ENCODE data around the gene VWA3B.

VWA3B gene

DNA sequence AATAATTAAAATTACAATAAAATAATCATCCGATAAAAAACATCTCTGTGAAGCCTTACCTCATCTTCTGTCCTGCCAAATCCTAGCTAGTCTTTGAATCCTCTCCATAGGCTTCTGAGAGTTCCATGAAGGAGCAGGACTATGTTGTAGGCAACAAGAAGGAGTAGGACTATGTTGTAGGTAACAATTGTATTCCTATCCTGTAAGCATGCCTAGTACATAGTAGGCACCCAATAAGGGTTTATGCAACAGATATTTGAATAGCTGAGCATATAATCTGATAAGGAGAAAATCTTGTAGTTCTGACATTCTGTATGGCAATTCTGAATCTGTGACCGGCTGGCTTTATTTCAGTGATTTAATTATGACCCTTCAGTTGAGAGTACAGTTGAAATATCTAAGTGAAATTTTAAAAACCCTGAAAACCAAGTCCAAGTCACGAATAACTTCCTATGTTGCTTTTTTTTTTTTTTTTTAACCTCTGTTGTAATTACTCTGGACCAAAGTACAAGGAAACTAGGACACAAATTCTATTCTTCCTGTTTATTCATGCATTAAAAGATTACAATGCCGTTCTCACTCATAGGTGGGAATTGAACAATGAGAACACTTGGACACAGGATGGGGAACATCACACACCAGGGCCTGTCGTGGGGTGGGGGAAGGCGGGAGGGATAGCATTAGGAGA, 27.8 kb downstream of the VWA3B start:
- Histone ChIP-seq H3K36me3 (ENCODE audit: insufficient read depth, low read length) (no peaks in the 10 kb centered on the region), H3K9ac (ENCODE audit: insufficient read length) (no peak overlapping the region), H3K9me3 (ENCODE audit: low read depth, low read length) (no peaks in the 10 kb centered on the region), H3K4me3 (no peak overlapping the region), H3K27ac (no peak overlapping the region)
- DNase-seq (ENCODE audit: low read depth, low spot score): no peak
- TF ChIP-seq EZH2 (IDR thresholded peaks at IDR 0.05) (no peak), POLR2AphosphoS5 (IDR thresholded peaks at IDR 0.05; ENCODE audit: borderline replicate concordance, low read depth, low read length) (no peak), FOXP2 (optimal IDR thresholded peaks at IDR 0.05; ENCODE audit: control extremely low read depth, extremely low read length, insufficient read depth) (no peak)

- DNase-seq (ENCODE audit: low read depth, low spot score): no peak
- no peak overlapping the region for H3K4me3 ChIP-seq
- H3K27ac ChIP-seq: no peak overlapping the region
- H3K36me3 ChIP-seq (ENCODE audit: insufficient read depth, low read length): no peaks in the 10 kb centered on the region
- no peaks in the 10 kb centered on the region for H3K9me3 ChIP-seq (ENCODE audit: low read depth, low read length)
- TF ChIP-seq EZH2 (IDR thresholded peaks at IDR 0.05): no peak
- no peak for TF ChIP-seq FOXP2 (optimal IDR thresholded peaks at IDR 0.05; ENCODE audit: control extremely low read depth, extremely low read length, insufficient read depth)
- TF ChIP-seq POLR2AphosphoS5 (IDR thresholded peaks at IDR 0.05; ENCODE audit: borderline replicate concordance, low read depth, low read length): no peak
- H3K9ac ChIP-seq (ENCODE audit: insufficient read length): no peak overlapping the region
These were observed 31.2 kb downstream of the VWA3B start for GRCh38 chr2:98118161-98118560.

GRCh38 chr2:98118852-98119251, 31.9 kb downstream of the VWA3B start:
- TF ChIP-seq EZH2 (IDR thresholded peaks at IDR 0.05): no peak
- TF ChIP-seq FOXP2 (optimal IDR thresholded peaks at IDR 0.05; ENCODE audit: control extremely low read depth, extremely low read length, insufficient read depth): no peak
- TF ChIP-seq POLR2AphosphoS5 (IDR thresholded peaks at IDR 0.05; ENCODE audit: borderline replicate concordance, low read depth, low read length): no peak
- H3K9ac ChIP-seq (ENCODE audit: insufficient read length): no peak overlapping the region
- H3K36me3 ChIP-seq (ENCODE audit: insufficient read depth, low read length): no peaks in the 10 kb centered on the region
- no peak for DNase-seq (ENCODE audit: low read depth, low spot score)
- no peaks in the 10 kb centered on the region for H3K9me3 ChIP-seq (ENCODE audit: low read depth, low read length)
- H3K27ac ChIP-seq: no peak overlapping the region
- H3K4me3 ChIP-seq: no peak overlapping the region

- no peak overlapping the region for H3K4me3 ChIP-seq
- TF ChIP-seq POLR2AphosphoS5 (IDR thresholded peaks at IDR 0.05; ENCODE audit: borderline replicate concordance, low read depth, low read length): no peak
- H3K27ac ChIP-seq: no peak overlapping the region
- no peak for DNase-seq (ENCODE audit: low read depth, low spot score)
- no peak overlapping the region for H3K9ac ChIP-seq (ENCODE audit: insufficient read length)
- H3K9me3 ChIP-seq (ENCODE audit: low read depth, low read length): no peaks in the 10 kb centered on the region
- no peaks in the 10 kb centered on the region for H3K36me3 ChIP-seq (ENCODE audit: insufficient read depth, low read length)
These were observed 34.2 kb downstream of the VWA3B start for GRCh38 chr2:98121149-98121548.

- no peak for TF ChIP-seq POLR2AphosphoS5 (IDR thresholded peaks at IDR 0.05; ENCODE audit: borderline replicate concordance, low read depth, low read length)
- no peak for TF ChIP-seq EZH2 (IDR thresholded peaks at IDR 0.05)
- no peak for TF ChIP-seq FOXP2 (optimal IDR thresholded peaks at IDR 0.05; ENCODE audit: control extremely low read depth, extremely low read length, insufficient read depth)
- H3K27ac ChIP-seq: no peak overlapping the region
- no peaks in the 10 kb centered on the region for H3K9me3 ChIP-seq (ENCODE audit: low read depth, low read length)
- H3K36me3 ChIP-seq (ENCODE audit: insufficient read depth, low read length): no peaks in the 10 kb centered on the region
- no peak overlapping the region for H3K9ac ChIP-seq (ENCODE audit: insufficient read length)
- no peak overlapping the region for H3K4me3 ChIP-seq
- DNase-seq (ENCODE audit: low read depth, low spot score): no peak
These were observed 35.6 kb downstream of the VWA3B start for GRCh38 chr2:98122524-98122923.

GRCh38 chr2:98123286-98123685, 36.3 kb downstream of the VWA3B start:
- Histone ChIP-seq H3K36me3 (ENCODE audit: insufficient read depth, low read length) (no peaks in the 10 kb centered on the region), H3K9ac (ENCODE audit: insufficient read length) (no peak overlapping the region), H3K9me3 (ENCODE audit: low read depth, low read length) (no peaks in the 10 kb centered on the region), H3K27ac (no peak overlapping the region), H3K4me3 (no peak overlapping the region)
- DNase-seq (ENCODE audit: low read depth, low spot score): no peak
- TF ChIP-seq EZH2 (IDR thresholded peaks at IDR 0.05) (no peak), FOXP2 (optimal IDR thresholded peaks at IDR 0.05; ENCODE audit: control extremely low read depth, extremely low read length, insufficient read depth) (no peak)

DNA sequence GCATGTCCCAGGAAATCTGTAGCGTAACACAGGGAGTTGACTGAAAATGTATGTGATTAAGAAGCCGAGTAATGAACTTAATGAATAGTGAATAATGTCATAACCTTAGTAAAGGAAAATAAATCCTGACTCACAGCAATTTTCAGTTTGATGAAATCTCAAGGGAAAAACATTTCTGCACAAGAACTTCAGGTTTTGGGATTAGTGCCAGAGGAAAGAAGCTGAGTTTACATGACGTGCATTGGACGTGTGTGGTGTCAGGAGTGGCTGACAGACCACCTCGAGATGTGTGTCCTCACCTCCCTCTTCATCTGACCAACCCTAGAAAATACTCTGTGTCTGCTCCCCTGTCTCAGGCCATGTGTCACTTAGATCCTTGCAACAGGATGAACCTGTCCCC, 39.1 kb downstream of the VWA3B start:
- Histone ChIP-seq H3K9me3 (ENCODE audit: low read depth, low read length) (no peaks in the 10 kb centered on the region), H3K9ac (ENCODE audit: insufficient read length) (no peak overlapping the region), H3K4me3 (no peak overlapping the region), H3K27ac (no peak overlapping the region), H3K36me3 (ENCODE audit: insufficient read depth, low read length) (no peaks in the 10 kb centered on the region)
- TF ChIP-seq POLR2AphosphoS5 (IDR thresholded peaks at IDR 0.05; ENCODE audit: borderline replicate concordance, low read depth, low read length): no peak
- TF ChIP-seq EZH2 (IDR thresholded peaks at IDR 0.05): no peak
- no peak for TF ChIP-seq FOXP2 (optimal IDR thresholded peaks at IDR 0.05; ENCODE audit: control extremely low read depth, extremely low read length, insufficient read depth)
- no peak for DNase-seq (ENCODE audit: low read depth, low spot score)

DNA sequence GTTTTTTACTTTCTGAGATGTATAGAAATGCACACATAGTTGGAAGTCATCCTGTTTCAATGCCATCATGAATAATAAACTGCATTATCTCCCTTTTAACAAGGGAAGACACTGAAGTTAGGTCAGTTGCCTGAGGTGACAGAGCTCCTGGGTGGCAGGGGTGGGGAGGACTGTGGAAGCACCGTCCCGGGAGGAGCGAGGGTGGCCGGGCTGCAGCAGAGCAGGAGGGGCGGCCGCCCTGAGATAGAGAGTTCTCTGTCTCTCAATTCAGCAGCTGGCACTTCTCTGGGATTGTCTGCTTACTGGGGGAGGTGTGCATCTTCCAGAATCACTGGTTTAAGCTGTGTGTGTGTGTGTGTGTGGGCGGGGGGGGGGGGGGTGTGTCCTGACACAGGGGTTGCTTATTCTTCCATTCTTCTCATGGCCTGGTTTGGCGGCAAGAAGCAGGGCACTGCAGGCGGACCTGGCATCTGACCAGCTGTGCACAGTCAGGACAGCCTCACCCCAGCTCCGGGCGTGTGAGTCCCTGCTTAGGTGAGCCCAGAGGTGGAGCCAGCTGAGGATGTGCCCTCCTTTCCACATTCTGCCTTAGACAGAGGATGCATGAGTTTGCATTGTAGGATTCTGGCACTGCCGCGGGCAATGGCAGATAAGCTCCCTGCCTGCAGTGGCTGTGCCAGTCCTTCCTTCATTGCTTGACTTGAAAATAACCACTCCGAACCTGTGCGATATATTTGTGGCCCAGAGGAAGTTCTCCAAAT, 40.4 kb downstream of the VWA3B start:
- no peak overlapping the region for H3K4me3 ChIP-seq
- H3K9ac ChIP-seq (ENCODE audit: insufficient read length): no peak overlapping the region
- no peaks in the 10 kb centered on the region for H3K36me3 ChIP-seq (ENCODE audit: insufficient read depth, low read length)
- TF ChIP-seq POLR2AphosphoS5 (IDR thresholded peaks at IDR 0.05; ENCODE audit: borderline replicate concordance, low read depth, low read length) (no peak), EZH2 (IDR thresholded peaks at IDR 0.05) (no peak), FOXP2 (optimal IDR thresholded peaks at IDR 0.05; ENCODE audit: control extremely low read depth, extremely low read length, insufficient read depth) (no peak)
- H3K9me3 ChIP-seq (ENCODE audit: low read depth, low read length): no peaks in the 10 kb centered on the region
- DNase-seq (ENCODE audit: low read depth, low spot score): no peak
- no peak overlapping the region for H3K27ac ChIP-seq
